CD14-positive monocyte (primary cell): ENCODE results near the gene RPL18. TPM values are rescaled to one million over a fixed set of nuclear protein-coding genes. Genes with fewer than 3 reads are reported as not detected.

Experiments
- DNase-seq, 3 donors: peaks; one replicate each; pipeline ENCODE4 v3.0.0-alpha.2; 2011 to 2022
- H2AFZ ChIP-seq: 2 replicates; pipeline ENCODE4 v1.6.0; 2012; ENCODE audit warnings: mild to moderate bottlenecking, low read depth, low read length, inconsistent platforms; ENCODE audit not compliant: insufficient read depth, poor library complexity, severe bottlenecking
- H3K27ac ChIP-seq, 2 donors: 1 replicate in 1 of 2; 2 replicates in 1 of 2; pipeline ENCODE4 v1.5.1; 2012 to 2013; ENCODE audit warnings: low read length in 2 of 2, control low read depth in 1 of 2, inconsistent platforms in 1 of 2, low read depth in 1 of 2, mild to moderate bottlenecking in 1 of 2
- H3K27me3 ChIP-seq, 2 donors: one replicate each; pipeline versions ENCODE4 v1.6.0 to v1.6.1; 2011 to 2013; ENCODE audit warnings: low read length in 2 of 2; ENCODE audit not compliant: control insufficient read depth in 2 of 2, insufficient read depth in 2 of 2
- H3K36me3 ChIP-seq, 2 donors: replicated peaks in 1 of 2; 1 replicate in 1 of 2; 2 replicates in 1 of 2; pipeline versions ENCODE4 v1.5.1 to v1.6.1; 2012 to 2013; ENCODE audit warnings: low read length in 2 of 2, control low read depth in 1 of 2, inconsistent platforms in 1 of 2, mild to moderate bottlenecking in 1 of 2; ENCODE audit not compliant: insufficient read depth in 2 of 2, control insufficient read depth in 1 of 2
- H3K4me1 ChIP-seq, 2 donors: 1 replicate in 1 of 2; 2 replicates in 1 of 2; pipeline versions ENCODE4 v1.5.1 to v1.6.1; 2012 to 2013; ENCODE audit warnings: low read length in 2 of 2, control low read depth in 1 of 2, inconsistent platforms in 1 of 2, mild to moderate bottlenecking in 1 of 2, moderate library complexity in 1 of 2; ENCODE audit not compliant: insufficient read depth in 2 of 2, control insufficient read depth in 1 of 2
- H3K4me2 ChIP-seq: replicated peaks from 2 replicates; pipeline ENCODE3; 2012; ENCODE audit warnings: low read length, moderate library complexity, mild to moderate bottlenecking; ENCODE audit not compliant: poor library complexity, severe bottlenecking; ENCODE audit errors: extremely low read depth
- H3K4me3 ChIP-seq, 3 experiments: fragments of 200-600 bp in 1 of 3; sonication (generic) in 1 of 3; replicated peaks in 1 of 3; 1 replicate in 2 of 3; 2 replicates in 1 of 3; pipeline ENCODE4 v1.5.1; 2011 to 2013; ENCODE audit warnings: low read length in 3 of 3, mild to moderate bottlenecking in 3 of 3, control low read depth in 2 of 3, low read depth in 2 of 3, inconsistent platforms in 1 of 3, moderate library complexity in 1 of 3
- H3K79me2 ChIP-seq: 2 replicates; pipeline ENCODE4 v1.6.0; 2012; ENCODE audit warnings: mild to moderate bottlenecking, control low read depth, inconsistent platforms, low read length, moderate library complexity; ENCODE audit not compliant: insufficient read depth
- H3K9ac ChIP-seq: 2 replicates; pipeline ENCODE4 v1.6.0; 2017; ENCODE audit warnings: low read length, mild to moderate bottlenecking; ENCODE audit not compliant: insufficient read depth, poor library complexity, severe bottlenecking
- H3K9me3 ChIP-seq, 2 donors: replicated peaks in 1 of 2; 1 replicate in 1 of 2; 2 replicates in 1 of 2; pipeline versions ENCODE4 v1.5.1 to v1.6.1; 2012 to 2013; ENCODE audit warnings: low read length in 2 of 2, control low read depth in 1 of 2; ENCODE audit not compliant: control insufficient read depth in 1 of 2, insufficient read depth in 1 of 2
- H4K20me1 ChIP-seq: 2 replicates; pipeline ENCODE4 v1.6.0; 2012; ENCODE audit warnings: mild to moderate bottlenecking, low read length, control low read depth, moderate library complexity; ENCODE audit not compliant: insufficient read depth
- H3K27ac Mint-ChIP-seq, 7 donors: one replicate each; pipeline ENCODE4 v1.8.0; 2020; ENCODE audit warnings: mild to moderate bottlenecking in 7 of 7, mixed read lengths in 7 of 7, moderate library complexity in 6 of 7, inconsistent platforms in 2 of 7
- H3K27me3 Mint-ChIP-seq, 3 donors: one replicate each; pipeline ENCODE4 v1.8.0; 2021 to 2022; ENCODE audit warnings: low read depth in 3 of 3, mild to moderate bottlenecking in 3 of 3, mixed read lengths in 3 of 3, moderate library complexity in 3 of 3, inconsistent platforms in 1 of 3
- H3K36me3 Mint-ChIP-seq, 2 donors: one replicate each; pipeline ENCODE4 v1.8.0; 2020; ENCODE audit warnings: mixed read lengths in 2 of 2, inconsistent platforms in 1 of 2, mild to moderate bottlenecking in 1 of 2
- H3K4me1 Mint-ChIP-seq: one replicate; pipeline ENCODE4 v1.8.0; 2020; ENCODE audit warnings: mild to moderate bottlenecking, mixed read lengths
- H3K4me3 Mint-ChIP-seq, 2 donors: one replicate each; pipeline ENCODE4 v1.8.0; 2020; ENCODE audit warnings: mild to moderate bottlenecking in 2 of 2, mixed read lengths in 2 of 2, moderate library complexity in 1 of 2
- H3K9me3 Mint-ChIP-seq, 7 donors: one replicate each; pipeline ENCODE4 v1.8.0; 2020 to 2022; ENCODE audit warnings: mixed read lengths in 7 of 7, mild to moderate bottlenecking in 6 of 7, moderate library complexity in 6 of 7, inconsistent platforms in 2 of 7
- CTCF ChIP-seq: fragments of 200-600 bp; IDR thresholded peaks from one replicate; pipeline ENCODE4 v1.8.0; 2022; ENCODE audit warnings: antibody characterized with exemption, mild to moderate bottlenecking
- WGBS: methylation state at CpG from one replicate; pipeline ENCODE4 v1.1.5; 2013; ENCODE audit warnings: missing lambda C conversion rate; ENCODE audit not compliant: insufficient coverage; 5-methylcytosine and 5-hydroxymethylcytosine counted together
- intact Hi-C, 2 donors: fragments of 100-400 bp; cut with micrococcal nuclease; formaldehyde crosslinking; loops; one replicate each; pipeline versions ENCODE4 v1.15.0 to v1.15.1; 2023
- polyA plus RNA-seq, 3 donors: library from polyadenylated mRNA; depleted of rRNA in 1 of 3; unstranded in 2 of 3; stranded (reverse) in 1 of 3; fragments of 300-500 nt in 2 of 3; fragments of >200 nt in 1 of 3; fragmentation: Illumina TruSeq in 2 of 3; gene quantifications; 1 replicate in 2 of 3; 2 replicates in 1 of 3; pipeline ENCODE4 v1.2.3, GENCODE V29; 2012 to 2021

The RPL18 gene
- polyA plus RNA-seq, 3 donors = 803 to 1,540 (median 892) TPM

DNA sequence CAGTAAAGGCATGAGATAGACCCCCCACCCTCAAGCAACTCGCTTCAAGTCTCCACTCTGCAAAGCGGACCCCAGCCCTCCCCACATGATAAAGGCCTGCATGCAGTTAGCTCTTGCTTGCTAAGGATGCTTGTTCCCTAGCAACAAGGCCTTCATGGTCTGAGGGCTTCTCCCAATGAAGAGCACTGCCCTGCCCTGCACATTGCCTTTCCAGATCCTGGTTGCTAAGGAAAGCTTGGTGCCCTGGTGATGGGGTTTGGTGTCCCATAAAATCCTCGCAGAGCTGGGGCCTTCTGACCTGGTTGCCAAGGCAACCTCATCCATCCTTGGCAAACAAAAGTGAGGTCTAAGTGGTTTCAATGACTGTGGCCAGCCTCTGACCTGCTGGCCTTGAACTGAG, 12.2 kb upstream of the RPL18 start:
- Histone ChIP-seq H3K4me3 (peak overlapping the region in 1 of 3 experiments; percentile 59), H2AFZ (no peak overlapping the region), H3K27me3 (no peaks in the 10 kb centered on the region), H4K20me1 (peaks cover 35% of the 10 kb centered on the region), H3K79me2 (peaks cover 30% of the 10 kb centered on the region), H3K4me1 (peaks cover 69 to 84% of the 10 kb centered on the region in 2 donors), H3K4me2 (peak overlapping the region; percentile 69), H3K9ac (peak overlapping the region; percentile 25), H3K9me3 (no peaks in the 10 kb centered on the region), H3K27ac (peak overlapping the region; percentile 52 to 62), H3K36me3 (peaks cover 22 to 44% of the 10 kb centered on the region in 2 donors)
- intact Hi-C loops = loop anchor here in 1 of 2 donors (10.0 kb wide), 2 partner anchors 306 to 334 kb away; partner anchors contain the start of genes EMP3 and FTL
- Mint-ChIP-seq H3K4me1 (peaks cover 60% of the 10 kb centered on the region), H3K27ac (peak overlapping the region in 3 of 7 donors; percentile 8 to 77 (median 23)), H3K27me3 (no peaks in the 10 kb centered on the region), H3K9me3 (peaks cover 0 to 3% (median 0%) of the 10 kb centered on the region in 7 donors), H3K36me3 (peaks cover 25 to 41% of the 10 kb centered on the region in 2 donors), H3K4me3 (peak overlapping the region in 1 of 2 donors; percentile 37)
- DNase-seq = no peak
- no peak for TF ChIP-seq CTCF
- WGBS = 100% methylated on average over 1 of the region's 3 CpGs

GRCh38 chr19:48630296-48631063, 11.5 kb upstream of the RPL18 start:
- H4K20me1 ChIP-seq = peaks cover 36% of the 10 kb centered on the region
- TF ChIP-seq CTCF = peak; percentile 21
- peak overlapping the region; percentile 52 to 62 for H3K27ac ChIP-seq
- no peaks in the 10 kb centered on the region for H3K27me3 Mint-ChIP-seq
- peaks cover 0 to 3% (median 0%) of the 10 kb centered on the region in 7 donors for H3K9me3 Mint-ChIP-seq
- H3K27ac Mint-ChIP-seq = peak overlapping the region; percentile 8 to 87 (median 81)
- peaks cover 57% of the 10 kb centered on the region for H3K4me1 Mint-ChIP-seq
- DNase-seq = peak in 2 of 3 donors; percentile 45 to 54
- peaks cover 27 to 48% of the 10 kb centered on the region in 2 donors for H3K36me3 Mint-ChIP-seq
- H3K4me1 ChIP-seq = peaks cover 68 to 76% of the 10 kb centered on the region in 2 donors
- peak overlapping the region; percentile 25 for H3K9ac ChIP-seq
- peaks cover 23% of the 10 kb centered on the region for H3K79me2 ChIP-seq
- intact Hi-C loops = loop anchor here in 1 of 2 donors (10.0 kb wide), 2 partner anchors 306 to 334 kb away; partner anchors contain the start of genes EMP3 and FTL
- H3K36me3 ChIP-seq = peaks cover 27 to 51% of the 10 kb centered on the region in 2 donors
- H3K27me3 ChIP-seq = no peaks in the 10 kb centered on the region
- no peaks in the 10 kb centered on the region for H3K9me3 ChIP-seq
- peak overlapping the region; percentile 69 for H3K4me2 ChIP-seq
- WGBS = 19% methylated on average over 27 of the region's 47 CpGs
- H3K4me3 ChIP-seq = peak overlapping the region in 1 of 3 experiments; percentile 59
- no peak overlapping the region for H2AFZ ChIP-seq
- peak overlapping the region; percentile 37 to 67 for H3K4me3 Mint-ChIP-seq
